ENCODE results near the gene CTLA4.

The CTLA4 gene

DNA sequence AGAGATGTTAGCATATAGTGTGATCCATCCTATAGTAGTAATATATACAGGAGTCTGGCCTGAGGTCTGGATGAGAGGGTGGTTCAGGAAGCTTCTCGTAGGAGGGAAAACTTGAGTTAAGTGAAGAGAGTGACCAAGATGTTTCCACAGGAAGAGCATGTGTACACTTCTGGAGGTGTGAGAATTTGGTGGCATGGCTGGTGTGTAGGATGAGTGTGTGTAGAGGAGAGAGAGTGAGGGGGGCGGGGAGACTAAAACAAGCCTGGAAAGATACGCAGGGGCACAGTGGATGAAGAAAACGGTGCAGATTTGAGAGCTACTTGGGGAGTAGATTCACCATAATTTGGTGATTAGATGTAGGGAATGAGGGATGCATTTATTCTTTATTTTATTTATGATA, 43.5 kb upstream of the CTLA4 start:
- H3K4me3 ChIP-seq (ENCODE audit: low read depth, low read length) = no peak overlapping the region
- H3K27me3 ChIP-seq = no peaks in the 10 kb centered on the region
- H3K9me3 ChIP-seq = no peaks in the 10 kb centered on the region
- H3K36me3 ChIP-seq = no peaks in the 10 kb centered on the region
- no peaks in the 10 kb centered on the region for H3K4me1 ChIP-seq
- DNase-seq = no peak
- TF ChIP-seq, protein P1, sequence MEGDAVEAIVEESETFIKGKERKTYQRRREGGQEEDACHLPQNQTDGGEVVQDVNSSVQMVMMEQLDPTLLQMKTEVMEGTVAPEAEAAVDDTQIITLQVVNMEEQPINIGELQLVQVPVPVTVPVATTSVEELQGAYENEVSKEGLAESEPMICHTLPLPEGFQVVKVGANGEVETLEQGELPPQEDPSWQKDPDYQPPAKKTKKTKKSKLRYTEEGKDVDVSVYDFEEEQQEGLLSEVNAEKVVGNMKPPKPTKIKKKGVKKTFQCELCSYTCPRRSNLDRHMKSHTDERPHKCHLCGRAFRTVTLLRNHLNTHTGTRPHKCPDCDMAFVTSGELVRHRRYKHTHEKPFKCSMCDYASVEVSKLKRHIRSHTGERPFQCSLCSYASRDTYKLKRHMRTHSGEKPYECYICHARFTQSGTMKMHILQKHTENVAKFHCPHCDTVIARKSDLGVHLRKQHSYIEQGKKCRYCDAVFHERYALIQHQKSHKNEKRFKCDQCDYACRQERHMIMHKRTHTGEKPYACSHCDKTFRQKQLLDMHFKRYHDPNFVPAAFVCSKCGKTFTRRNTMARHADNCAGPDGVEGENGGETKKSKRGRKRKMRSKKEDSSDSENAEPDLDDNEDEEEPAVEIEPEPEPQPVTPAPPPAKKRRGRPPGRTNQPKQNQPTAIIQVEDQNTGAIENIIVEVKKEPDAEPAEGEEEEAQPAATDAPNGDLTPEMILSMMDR (IDR thresholded peaks at IDR 0.05; ENCODE audit: low read depth, low read length) = no peak

DNA sequence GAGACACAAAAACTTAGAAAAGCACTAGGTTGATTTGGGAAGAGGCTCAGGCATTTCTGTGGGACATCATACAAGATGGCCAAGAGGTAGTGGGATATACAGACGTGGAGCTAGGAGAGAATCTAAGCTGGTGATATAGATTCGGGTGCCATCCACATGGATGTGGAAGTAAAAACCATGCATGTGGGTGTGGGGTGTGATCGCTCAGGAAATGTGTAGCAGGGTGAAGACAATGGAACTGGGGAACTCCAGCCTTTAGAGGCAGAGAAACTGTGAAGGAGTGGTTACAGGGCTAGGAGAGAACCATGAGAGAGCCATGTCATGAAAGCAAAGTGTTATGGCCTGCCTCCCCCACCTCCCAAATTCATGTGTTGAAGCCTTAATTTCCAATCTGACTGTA, 43.0 kb upstream of the CTLA4 start:
- Histone ChIP-seq H3K4me1 (no peaks in the 10 kb centered on the region), H3K4me3 (ENCODE audit: low read depth, low read length) (no peak overlapping the region), H3K36me3 (no peaks in the 10 kb centered on the region), H3K27me3 (no peaks in the 10 kb centered on the region), H3K9me3 (no peaks in the 10 kb centered on the region)
- no peak for DNase-seq
- TF ChIP-seq, protein P1 (IDR thresholded peaks at IDR 0.05; ENCODE audit: low read depth, low read length) = no peak

DNA sequence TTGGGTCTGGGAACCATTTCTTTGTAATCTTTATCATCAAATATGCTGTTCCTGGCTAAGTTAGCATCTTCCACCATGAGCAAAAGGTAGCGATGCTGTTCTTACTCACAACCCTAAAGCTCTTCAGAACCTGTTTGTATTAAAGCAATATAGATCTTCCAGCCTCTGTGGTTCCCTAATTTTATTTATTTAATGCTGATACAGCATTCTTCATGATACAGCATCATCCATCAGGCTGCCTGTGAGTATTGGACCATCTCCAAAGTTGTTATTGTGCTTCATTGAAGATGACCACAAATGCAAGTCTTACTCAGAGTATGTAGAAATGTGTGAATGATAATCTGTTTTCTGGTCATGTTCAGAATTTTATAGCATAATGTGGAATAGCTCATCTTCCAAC, 40.9 kb upstream of the CTLA4 start:
- H3K4me3 ChIP-seq (ENCODE audit: low read depth, low read length) = no peak overlapping the region
- no peaks in the 10 kb centered on the region for H3K9me3 ChIP-seq
- TF ChIP-seq, protein P1 (IDR thresholded peaks at IDR 0.05; ENCODE audit: low read depth, low read length) = no peak
- no peak for DNase-seq
- H3K4me1 ChIP-seq = no peaks in the 10 kb centered on the region
- H3K27me3 ChIP-seq = no peaks in the 10 kb centered on the region
- no peaks in the 10 kb centered on the region for H3K36me3 ChIP-seq

DNA sequence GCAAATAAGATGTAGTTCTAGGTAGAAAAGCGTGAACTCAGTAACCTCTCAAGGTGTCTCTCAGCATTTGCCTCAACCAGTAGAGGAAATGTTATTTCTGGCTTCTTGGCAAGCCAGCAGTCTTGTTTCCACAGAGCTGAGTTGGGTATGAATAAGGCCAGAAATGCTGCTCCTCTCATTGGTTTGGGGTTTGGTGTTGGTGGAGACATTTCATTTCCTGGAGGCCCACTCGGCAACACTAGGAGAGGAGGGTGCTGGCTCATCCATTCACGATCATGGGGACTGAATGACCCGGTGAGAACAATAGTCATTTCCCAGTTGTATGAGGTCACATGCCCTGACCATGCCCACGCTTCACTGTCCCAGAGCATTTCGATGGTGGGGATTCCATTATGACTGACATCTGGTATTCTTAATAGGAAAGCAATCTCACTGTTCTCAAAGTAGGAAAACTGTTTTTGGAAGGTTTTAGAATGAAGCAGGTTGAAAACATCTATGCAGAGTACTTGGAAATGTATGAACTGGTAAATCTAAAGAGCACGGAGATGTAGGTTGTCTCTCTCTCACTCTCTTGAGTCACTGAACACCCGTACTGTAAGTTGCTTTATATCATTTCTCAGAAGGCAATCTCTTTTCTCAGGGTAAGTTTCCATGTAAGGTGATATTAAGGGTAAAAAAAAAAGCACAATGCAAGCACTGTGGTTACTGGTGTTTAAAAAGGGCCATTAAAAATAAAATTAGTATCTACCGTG, 37.1 kb upstream of the CTLA4 start:
- no peaks in the 10 kb centered on the region for H3K9me3 ChIP-seq
- TF ChIP-seq, protein P1 (IDR thresholded peaks at IDR 0.05; ENCODE audit: low read depth, low read length) = no peak
- H3K27me3 ChIP-seq = no peaks in the 10 kb centered on the region
- no peak overlapping the region for H3K4me3 ChIP-seq (ENCODE audit: low read depth, low read length)
- no peaks in the 10 kb centered on the region for H3K36me3 ChIP-seq
- H3K4me1 ChIP-seq = no peaks in the 10 kb centered on the region; the same call in 1 of the 2 replicates
- no peak for DNase-seq

DNA sequence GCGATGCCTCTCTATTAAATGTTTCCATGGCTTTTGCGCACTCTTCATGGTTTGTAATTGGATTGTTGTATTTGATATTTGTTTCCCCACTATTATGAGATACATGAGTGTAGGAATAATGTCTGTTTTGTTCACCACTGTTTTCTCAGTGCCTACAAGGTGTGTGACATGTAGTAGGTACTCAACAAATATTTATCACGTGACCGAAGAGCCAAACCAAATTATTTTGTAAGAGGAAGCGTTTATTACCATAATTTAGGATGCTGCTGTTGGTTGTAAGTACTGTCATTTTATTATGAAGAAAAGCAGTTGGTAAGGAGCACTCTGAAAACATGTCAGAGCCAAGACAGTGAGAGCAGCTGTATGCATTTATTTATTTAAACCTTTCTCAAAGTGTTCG, 32.2 kb upstream of the CTLA4 start:
- TF ChIP-seq, protein P1 (IDR thresholded peaks at IDR 0.05; ENCODE audit: low read depth, low read length) = no peak

More for the DNA sequence above, 32.2 kb upstream of the CTLA4 start:
- Histone ChIP-seq H3K4me3 (ENCODE audit: low read depth, low read length) (no peak overlapping the region), H3K36me3 (no peaks in the 10 kb centered on the region), H3K4me1 (no peaks in the 10 kb centered on the region; the same call in 1 of the 2 replicates), H3K27me3 (no peaks in the 10 kb centered on the region), H3K9me3 (no peaks in the 10 kb centered on the region)
- no peak for DNase-seq
